HepG2 (cell line): Measurements from ENCODE around the gene CDC14B. TPM values are rescaled to one million over a fixed set of nuclear protein-coding genes. Genes with fewer than 3 reads are reported as not detected.

ENCODE experiments used
- SNAPC4 ChIP-seq: sonication (generic); formaldehyde crosslinking; IDR thresholded peaks from 2 replicates; pipeline ENCODE4 v1.4.0; 2020; ENCODE audit warnings: mild to moderate bottlenecking, missing genetic modification reagents
- ZKSCAN5 ChIP-seq: sonication (generic); formaldehyde crosslinking; IDR thresholded peaks from 2 replicates; pipeline ENCODE4 v1.5.1; 2020; ENCODE audit warnings: mild to moderate bottlenecking, missing genetic modification reagents
- ZNF10 ChIP-seq: sonication (generic); formaldehyde crosslinking; IDR thresholded peaks from 2 replicates; pipeline ENCODE4 v1.4.0; 2020; ENCODE audit warnings: mild to moderate bottlenecking, low read depth, missing genetic modification reagents, borderline replicate concordance
- ZNF710 ChIP-seq: sonication (generic); formaldehyde crosslinking; IDR thresholded peaks from 2 replicates; pipeline ENCODE4 v1.5.0; 2020; ENCODE audit warnings: mild to moderate bottlenecking, missing genetic modification reagents, borderline replicate concordance
- polyA plus RNA-seq, 8 experiments: library from polyadenylated mRNA; depleted of rRNA in 3 of 8; stranded (reverse) in 7 of 8; unstranded in 1 of 8; fragments of >200 nt; fragmentation: Illumina TruSeq in 4 of 8; extraction: Trizol in 4 of 8; gene quantifications; 2 replicates each; pipeline versions ENCODE4 v1.2.1 to v1.2.3, GENCODE V29; 2011 to 2016; ENCODE audit warnings: low read depth in 4 of 8, missing spikeins in 1 of 8, mixed read lengths in 1 of 8; ENCODE audit not compliant: insufficient read depth in 1 of 8
- total RNA-seq, 5 experiments: library from RNA; depleted of rRNA; stranded (reverse); fragments of >200 nt; fragmentation: Illumina TruSeq; extraction: Trizol; gene quantifications; 2 replicates each; pipeline ENCODE4 v1.2.3, GENCODE V29; 2016; ENCODE audit warnings: low read depth in 1 of 5

Gene CDC14B
- total and polyA plus RNA-seq, 2 of the 13 experiments (the other 11 are each of a cell fraction or from before 2014, with no cell fraction given): 25.8 to 33.3 TPM

- TF ChIP-seq ZNF10: no peak
- no peak for TF ChIP-seq SNAPC4 (CRISPR knock-in tag)
- no peak for TF ChIP-seq ZNF710 (CRISPR knock-in tag)
- no peak for TF ChIP-seq ZKSCAN5 (CRISPR knock-in tag)
Measured at GRCh38 chr9:96519095-96519494, 100.5 kb downstream of the CDC14B start (continued).
